Measurements from ENCODE around the gene HEXIM1. TPM values are rescaled to one million over a fixed set of nuclear protein-coding genes. Genes with fewer than 3 reads are reported as not detected.

Gene HEXIM1
- polyA plus RNA-seq, 3 donors = 2.2 to 14.8 (median 2.5) TPM

- DNase-seq = no peak
- Histone ChIP-seq H2AFZ (ENCODE audit: insufficient read depth, low read depth, low read length, poor library complexity, severe bottlenecking) (no peak overlapping the region), H3K79me2 (ENCODE audit: insufficient read depth, low read length) (no peaks in the 10 kb centered on the region), H3K9ac (ENCODE audit: insufficient read depth, low read length, poor library complexity, severe bottlenecking) (no peak overlapping the region), H3K27ac (ENCODE audit: low read depth in 1 of 2, low read length in 2 of 2) (no peak overlapping the region), H3K36me3 (replicated peaks in 1 of 2; ENCODE audit: control insufficient read depth in 1 of 2, insufficient read depth in 2 of 2, low read length in 2 of 2) (no peaks in the 10 kb centered on the region), H3K4me1 (ENCODE audit: control insufficient read depth in 1 of 2, insufficient read depth in 2 of 2, low read length in 2 of 2) (peaks cover 17 to 34% of the 10 kb centered on the region in 2 donors), H4K20me1 (ENCODE audit: insufficient read depth, low read length) (no peaks in the 10 kb centered on the region), H3K27me3 (ENCODE audit: control insufficient read depth in 2 of 2, insufficient read depth in 2 of 2, low read length in 2 of 2) (peaks cover 0 to 22% of the 10 kb centered on the region in 2 donors), H3K9me3 (replicated peaks in 1 of 2; ENCODE audit: control insufficient read depth in 1 of 2, insufficient read depth in 1 of 2, low read length in 2 of 2) (no peaks in the 10 kb centered on the region), H3K4me2 (replicated peaks; ENCODE audit: extremely low read depth, low read length, poor library complexity, severe bottlenecking) (no peak overlapping the region), H3K4me3 (replicated peaks in 1 of 3; ENCODE audit: low read depth in 2 of 3, low read length in 3 of 3) (no peak overlapping the region)
- TF ChIP-seq, protein P1, sequence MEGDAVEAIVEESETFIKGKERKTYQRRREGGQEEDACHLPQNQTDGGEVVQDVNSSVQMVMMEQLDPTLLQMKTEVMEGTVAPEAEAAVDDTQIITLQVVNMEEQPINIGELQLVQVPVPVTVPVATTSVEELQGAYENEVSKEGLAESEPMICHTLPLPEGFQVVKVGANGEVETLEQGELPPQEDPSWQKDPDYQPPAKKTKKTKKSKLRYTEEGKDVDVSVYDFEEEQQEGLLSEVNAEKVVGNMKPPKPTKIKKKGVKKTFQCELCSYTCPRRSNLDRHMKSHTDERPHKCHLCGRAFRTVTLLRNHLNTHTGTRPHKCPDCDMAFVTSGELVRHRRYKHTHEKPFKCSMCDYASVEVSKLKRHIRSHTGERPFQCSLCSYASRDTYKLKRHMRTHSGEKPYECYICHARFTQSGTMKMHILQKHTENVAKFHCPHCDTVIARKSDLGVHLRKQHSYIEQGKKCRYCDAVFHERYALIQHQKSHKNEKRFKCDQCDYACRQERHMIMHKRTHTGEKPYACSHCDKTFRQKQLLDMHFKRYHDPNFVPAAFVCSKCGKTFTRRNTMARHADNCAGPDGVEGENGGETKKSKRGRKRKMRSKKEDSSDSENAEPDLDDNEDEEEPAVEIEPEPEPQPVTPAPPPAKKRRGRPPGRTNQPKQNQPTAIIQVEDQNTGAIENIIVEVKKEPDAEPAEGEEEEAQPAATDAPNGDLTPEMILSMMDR (IDR thresholded peaks at IDR 0.05) = no peak
- intact Hi-C loops (cut with micrococcal nuclease) = no loop called here
- peaks cover 0 to 5% of the 10 kb centered on the region in 2 donors for H3K36me3 Mint-ChIP-seq
- 96% methylated on average over 8 of the region's 8 CpGs for WGBS (ENCODE audit: insufficient coverage)
- H3K27me3 Mint-ChIP-seq (ENCODE audit: low read depth in 3 of 3) = peaks cover 17 to 33% (median 19%) of the 10 kb centered on the region in 3 donors
- peaks cover 27% of the 10 kb centered on the region for H3K4me1 Mint-ChIP-seq
- no peak overlapping the region for H3K27ac Mint-ChIP-seq
- no peak overlapping the region for H3K4me3 Mint-ChIP-seq
- H3K9me3 Mint-ChIP-seq = peaks cover 0 to 5% (median 0%) of the 10 kb centered on the region in 7 donors
Observed at GRCh38 chr17:45119964-45120363, 28.3 kb upstream of the HEXIM1 start.

DNA sequence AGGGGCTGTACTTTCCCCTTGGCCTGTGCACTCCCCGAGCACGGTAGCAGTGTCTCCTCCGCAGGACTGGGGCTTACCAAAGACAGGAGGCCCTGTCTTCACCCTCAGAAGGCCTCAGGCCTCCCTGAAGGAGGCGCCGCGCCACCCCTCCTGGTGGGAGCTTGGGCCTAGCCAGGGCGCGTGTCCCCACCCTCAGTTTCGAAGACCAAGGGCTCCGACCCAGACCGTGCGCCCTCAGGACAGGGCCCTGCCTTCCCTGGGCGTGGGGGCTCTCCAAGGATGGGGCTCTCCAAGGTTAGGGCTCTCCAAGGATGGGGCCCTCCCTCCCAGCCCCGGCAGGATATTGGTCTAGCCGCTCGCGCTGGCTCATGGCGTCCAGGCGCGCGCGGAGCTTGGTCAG, 27.7 kb upstream of the HEXIM1 start:
- Histone ChIP-seq H4K20me1 (ENCODE audit: insufficient read depth, low read length) (no peaks in the 10 kb centered on the region), H2AFZ (ENCODE audit: insufficient read depth, low read depth, low read length, poor library complexity, severe bottlenecking) (no peak overlapping the region), H3K9ac (ENCODE audit: insufficient read depth, low read length, poor library complexity, severe bottlenecking) (no peak overlapping the region), H3K27me3 (ENCODE audit: control insufficient read depth in 2 of 2, insufficient read depth in 2 of 2, low read length in 2 of 2) (peaks cover 0 to 22% of the 10 kb centered on the region in 2 donors), H3K4me2 (replicated peaks; ENCODE audit: extremely low read depth, low read length, poor library complexity, severe bottlenecking) (no peak overlapping the region), H3K79me2 (ENCODE audit: insufficient read depth, low read length) (no peaks in the 10 kb centered on the region), H3K9me3 (replicated peaks in 1 of 2; ENCODE audit: control insufficient read depth in 1 of 2, insufficient read depth in 1 of 2, low read length in 2 of 2) (no peaks in the 10 kb centered on the region), H3K36me3 (replicated peaks in 1 of 2; ENCODE audit: control insufficient read depth in 1 of 2, insufficient read depth in 2 of 2, low read length in 2 of 2) (no peaks in the 10 kb centered on the region), H3K27ac (ENCODE audit: low read depth in 1 of 2, low read length in 2 of 2) (no peak overlapping the region), H3K4me3 (replicated peaks in 1 of 3; ENCODE audit: low read depth in 2 of 3, low read length in 3 of 3) (no peak overlapping the region), H3K4me1 (ENCODE audit: control insufficient read depth in 1 of 2, insufficient read depth in 2 of 2, low read length in 2 of 2) (peaks cover 17 to 38% of the 10 kb centered on the region in 2 donors)
- H3K27ac Mint-ChIP-seq = no peak overlapping the region
- H3K27me3 Mint-ChIP-seq (ENCODE audit: low read depth in 3 of 3) = peaks cover 17 to 33% (median 19%) of the 10 kb centered on the region in 3 donors
- intact Hi-C loops (cut with micrococcal nuclease) = no loop called here
- H3K4me1 Mint-ChIP-seq = peaks cover 28% of the 10 kb centered on the region
- TF ChIP-seq, protein P1 (IDR thresholded peaks at IDR 0.05) = no peak
- WGBS (ENCODE audit: insufficient coverage) = 70% methylated on average over 22 of the region's 22 CpGs
- peaks cover 0 to 5% (median 0%) of the 10 kb centered on the region in 7 donors for H3K9me3 Mint-ChIP-seq
- DNase-seq = no peak
- peaks cover 0 to 5% of the 10 kb centered on the region in 2 donors for H3K36me3 Mint-ChIP-seq
- peak overlapping the region in 1 of 2 donors; percentile 15 for H3K4me3 Mint-ChIP-seq
